Keratinocyte (primary cell): ENCODE data around the gene RAVER1. TPM values are rescaled to one million over a fixed set of nuclear protein-coding genes. Genes with fewer than 3 reads are reported as not detected.

Experiments used
- DNase-seq: peaks from one replicate; pipeline ENCODE4 v3.0.0-alpha.2; 2011; ENCODE audit warnings: low read depth, missing footprints, low spot score
- FAIRE-seq: peaks from 2 replicates; lab custom pipeline; 2011; peaks lifted over from hg19 to GRCh38; lab: Jason Lieb, UNC
- H2AFZ ChIP-seq: 2 replicates; pipeline ENCODE4 v1.6.0; 2012; ENCODE audit warnings: low read length, control low read depth, inconsistent platforms; ENCODE audit not compliant: control insufficient read depth
- H3K27ac ChIP-seq: 2 replicates; pipeline ENCODE4 v1.5.1; 2011; ENCODE audit warnings: low read length; ENCODE audit not compliant: control insufficient read depth, insufficient read depth
- H3K27me3 ChIP-seq: 3 replicates; pipeline ENCODE4 v1.6.0; 2011; ENCODE audit warnings: low read length; ENCODE audit not compliant: control insufficient read depth, insufficient read depth; ENCODE audit errors: extremely low read depth
- H3K36me3 ChIP-seq, 2 experiments: 2 replicates in 1 of 2; 3 replicates in 1 of 2; pipeline ENCODE4 v1.5.1; 2011; ENCODE audit warnings: low read length in 2 of 2, mild to moderate bottlenecking in 1 of 2; ENCODE audit not compliant: control insufficient read depth in 2 of 2, insufficient read depth in 2 of 2; ENCODE audit errors: extremely low read depth in 1 of 2
- H3K4me1 ChIP-seq: 3 replicates; pipeline ENCODE4 v1.5.1; 2011; ENCODE audit warnings: low read length; ENCODE audit not compliant: control insufficient read depth, insufficient read depth; ENCODE audit errors: extremely low read depth
- H3K4me2 ChIP-seq: 3 replicates; pipeline ENCODE4 v1.6.0; 2011; ENCODE audit warnings: low read depth, low read length; ENCODE audit not compliant: control insufficient read depth, insufficient read depth; ENCODE audit errors: extremely low read depth
- H3K4me3 ChIP-seq, 3 experiments: fragments of 200-600 bp in 1 of 3; sonication (generic) in 1 of 3; 2 replicates in 2 of 3; 3 replicates in 1 of 3; pipeline ENCODE4 v1.5.1; 2011 to 2016; ENCODE audit warnings: low read length in 3 of 3, mild to moderate bottlenecking in 3 of 3, control low read depth in 2 of 3, inconsistent platforms in 1 of 3, low read depth in 1 of 3, mixed read lengths in 1 of 3, mixed run types in 1 of 3, moderate library complexity in 1 of 3; ENCODE audit not compliant: control insufficient read depth in 2 of 3, insufficient read depth in 2 of 3; ENCODE audit errors: extremely low read depth in 1 of 3
- H3K79me2 ChIP-seq: 2 replicates; pipeline ENCODE4 v1.6.0; 2012; ENCODE audit warnings: low read length; ENCODE audit not compliant: control insufficient read depth, insufficient read depth
- H3K9ac ChIP-seq: 3 replicates; pipeline ENCODE4 v1.6.0; 2011; ENCODE audit warnings: low read length; ENCODE audit not compliant: control insufficient read depth, insufficient read depth; ENCODE audit errors: extremely low read depth
- H3K9me1 ChIP-seq: 3 replicates; pipeline ENCODE4 v1.6.0; 2011; ENCODE audit warnings: low read length; ENCODE audit not compliant: control insufficient read depth, insufficient read depth; ENCODE audit errors: extremely low read depth
- H3K9me3 ChIP-seq: 2 replicates; pipeline ENCODE4 v1.5.1; 2012; ENCODE audit warnings: low read depth, low read length; ENCODE audit not compliant: control insufficient read depth
- H4K20me1 ChIP-seq: 3 replicates; pipeline ENCODE4 v1.6.0; 2011; ENCODE audit warnings: low read length; ENCODE audit not compliant: control insufficient read depth, insufficient read depth; ENCODE audit errors: extremely low read depth
- EZH2 ChIP-seq: IDR thresholded peaks from one replicate; pipeline ENCODE4 v1.6.1; 2012; ENCODE audit warnings: inconsistent platforms, mild to moderate bottlenecking, low read length, moderate library complexity
- dilution Hi-C: fragments of 300-500 bp; cut with MboI; formaldehyde crosslinking; loops from one replicate; pipeline ENCODE4 v1.7.0; 2020; ENCODE audit warnings: low sequenced_read_pairs; ENCODE audit not compliant: extremely low pct_ligation_motif_present
- polyA plus RNA-seq, 5 experiments: library from polyadenylated mRNA; depleted of rRNA in 3 of 5; stranded (reverse) in 3 of 5; stranded (forward) in 1 of 5; unstranded in 1 of 5; fragments of >200 nt; gene quantifications; 1 replicate in 1 of 5; 2 replicates in 3 of 5; 3 replicates in 1 of 5; pipeline versions ENCODE4 v1.2.1 to v1.2.3, GENCODE V29; 2011 to 2012; ENCODE audit warnings: missing spikeins in 2 of 5, low read depth in 1 of 5, low replicate concordance in 1 of 5
- TF ChIP-seq, protein P1 (sequence below), 3 experiments: IDR thresholded peaks in 1 of 3; conservative IDR thresholded peaks in 1 of 3; optimal IDR thresholded peaks in 1 of 3; 2 replicates in 2 of 3; 3 replicates in 1 of 3; pipeline versions ENCODE3 to v1.5.1; 2011; ENCODE audit warnings: low read length in 3 of 3, mild to moderate bottlenecking in 3 of 3, moderate library complexity in 2 of 3, control low read depth in 1 of 3, inconsistent platforms in 1 of 3; ENCODE audit not compliant: insufficient read depth in 2 of 3; ENCODE audit errors: extremely low read depth in 1 of 3

RAVER1 gene
- polyA plus RNA-seq, 1 donor (not counting 4 experiments of a cell fraction or from before 2014, with no cell fraction given), result 0.84 TPM

DNA sequence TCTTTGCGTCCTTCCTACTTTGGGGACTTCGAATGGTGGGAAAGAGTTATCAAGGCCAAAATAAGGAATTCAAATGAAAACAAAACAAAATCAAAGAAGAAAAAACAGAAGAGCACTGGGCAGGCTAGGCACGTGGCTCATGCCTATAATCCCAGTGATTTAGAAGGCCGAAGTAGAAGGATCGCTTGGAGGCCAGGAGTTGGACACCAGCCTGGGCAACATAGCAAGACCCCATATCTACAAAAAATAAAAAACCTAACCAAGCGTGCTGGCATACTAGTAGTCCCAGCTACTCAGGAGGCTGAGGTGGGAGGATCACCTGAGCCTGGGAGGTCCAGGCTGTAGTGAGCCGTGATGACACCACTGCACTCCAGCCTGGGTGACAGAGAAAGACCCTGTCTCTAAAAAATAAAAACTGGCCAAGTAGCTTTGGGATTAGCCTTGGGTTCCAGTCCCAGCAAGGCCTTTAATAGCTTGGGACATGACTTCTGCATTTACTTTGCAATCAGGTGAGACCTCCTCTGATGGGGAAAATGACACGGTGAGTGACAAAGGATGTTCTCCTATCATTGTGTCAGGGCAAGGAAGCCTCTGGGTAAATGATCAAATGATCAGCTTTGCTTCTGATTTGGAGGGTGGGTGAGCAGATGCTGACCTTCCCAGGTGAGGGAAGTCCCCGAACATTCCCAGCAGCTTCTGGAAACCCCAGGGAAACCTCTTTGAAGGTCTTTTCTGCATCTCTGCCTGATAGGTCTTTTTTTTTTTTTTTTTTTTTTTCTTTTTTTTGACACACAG, 55.3 kb downstream of the RAVER1 start:
- H3K27me3 ChIP-seq, result no peaks in the 10 kb centered on the region
- DNase-seq, result no peak
- no peak overlapping the region for H3K9ac ChIP-seq
- dilution Hi-C loops, result no loop called here
- no peak overlapping the region for H2AFZ ChIP-seq
- no peak for FAIRE-seq
- no peaks in the 10 kb centered on the region for H3K9me3 ChIP-seq
- H3K27ac ChIP-seq, result no peak overlapping the region
- no peaks in the 10 kb centered on the region for H3K79me2 ChIP-seq
- peaks cover under 1% of the 10 kb centered on the region for H3K4me1 ChIP-seq
- no peaks in the 10 kb centered on the region for H4K20me1 ChIP-seq
- no peak overlapping the region for H3K4me3 ChIP-seq
- no peak for TF ChIP-seq EZH2
- TF ChIP-seq, protein P1, sequence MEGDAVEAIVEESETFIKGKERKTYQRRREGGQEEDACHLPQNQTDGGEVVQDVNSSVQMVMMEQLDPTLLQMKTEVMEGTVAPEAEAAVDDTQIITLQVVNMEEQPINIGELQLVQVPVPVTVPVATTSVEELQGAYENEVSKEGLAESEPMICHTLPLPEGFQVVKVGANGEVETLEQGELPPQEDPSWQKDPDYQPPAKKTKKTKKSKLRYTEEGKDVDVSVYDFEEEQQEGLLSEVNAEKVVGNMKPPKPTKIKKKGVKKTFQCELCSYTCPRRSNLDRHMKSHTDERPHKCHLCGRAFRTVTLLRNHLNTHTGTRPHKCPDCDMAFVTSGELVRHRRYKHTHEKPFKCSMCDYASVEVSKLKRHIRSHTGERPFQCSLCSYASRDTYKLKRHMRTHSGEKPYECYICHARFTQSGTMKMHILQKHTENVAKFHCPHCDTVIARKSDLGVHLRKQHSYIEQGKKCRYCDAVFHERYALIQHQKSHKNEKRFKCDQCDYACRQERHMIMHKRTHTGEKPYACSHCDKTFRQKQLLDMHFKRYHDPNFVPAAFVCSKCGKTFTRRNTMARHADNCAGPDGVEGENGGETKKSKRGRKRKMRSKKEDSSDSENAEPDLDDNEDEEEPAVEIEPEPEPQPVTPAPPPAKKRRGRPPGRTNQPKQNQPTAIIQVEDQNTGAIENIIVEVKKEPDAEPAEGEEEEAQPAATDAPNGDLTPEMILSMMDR (optimal IDR thresholded peaks at IDR 0.05 in 1 of 3, IDR thresholded peaks at IDR 0.05 in 1 of 3, conservative IDR thresholded peaks at IDR 0.05 in 1 of 3; ENCODE audit: extremely low read depth in 1 of 3, insufficient read depth in 2 of 3, low read length in 3 of 3), result no peak
- H3K9me1 ChIP-seq, result no peaks in the 10 kb centered on the region
- no peak overlapping the region for H3K4me2 ChIP-seq
- H3K36me3 ChIP-seq, result no peaks in the 10 kb centered on the region

DNA sequence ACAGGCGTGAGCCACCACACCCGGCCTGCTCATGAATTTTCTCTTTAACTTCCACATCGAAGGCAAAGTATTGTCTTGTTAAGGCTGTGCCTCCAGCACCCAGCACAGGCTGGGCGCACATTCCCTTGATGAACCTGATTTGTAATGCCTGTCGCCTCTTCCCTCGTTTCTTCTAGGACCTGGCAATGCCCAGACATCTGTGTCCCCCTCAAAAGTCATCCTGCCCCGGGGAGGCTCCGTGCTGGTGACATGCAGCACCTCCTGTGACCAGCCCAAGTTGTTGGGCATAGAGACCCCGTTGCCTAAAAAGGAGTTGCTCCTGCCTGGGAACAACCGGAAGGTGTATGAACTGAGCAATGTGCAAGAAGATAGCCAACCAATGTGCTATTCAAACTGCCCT, 58.7 kb downstream of the RAVER1 start:
- no peak overlapping the region for H3K4me2 ChIP-seq
- FAIRE-seq (no peak), DNase-seq (no peak)
- no peak overlapping the region for H3K9ac ChIP-seq
- H3K79me2 ChIP-seq, result no peaks in the 10 kb centered on the region
- no peak overlapping the region for H3K4me3 ChIP-seq
- peaks cover 9% of the 10 kb centered on the region for H3K4me1 ChIP-seq
- H3K9me1 ChIP-seq, result no peaks in the 10 kb centered on the region
- H3K27me3 ChIP-seq, result peaks cover 22% of the 10 kb centered on the region
- no peaks in the 10 kb centered on the region for H3K36me3 ChIP-seq
- no peak overlapping the region for H2AFZ ChIP-seq
- no peaks in the 10 kb centered on the region for H3K9me3 ChIP-seq
- no peaks in the 10 kb centered on the region for H4K20me1 ChIP-seq
- dilution Hi-C loops, result no loop called here
- H3K27ac ChIP-seq, result no peak overlapping the region
- no peak for TF ChIP-seq EZH2
- TF ChIP-seq, protein P1 (optimal IDR thresholded peaks at IDR 0.05 in 1 of 3, IDR thresholded peaks at IDR 0.05 in 1 of 3, conservative IDR thresholded peaks at IDR 0.05 in 1 of 3; ENCODE audit: extremely low read depth in 1 of 3, insufficient read depth in 2 of 3, low read length in 3 of 3), result no peak
